ENCODE data around the gene ANKZF1. TPM values are rescaled to one million over a fixed set of nuclear protein-coding genes. Genes with fewer than 3 reads are reported as not detected.

Gene ANKZF1
- polyA plus RNA-seq, 1 of the 3 experiments (the other 2 are of a cell fraction) = 22.3 TPM

- Histone ChIP-seq H3K4me2 (no peak overlapping the region), H3K27ac (ENCODE audit: low read depth in 2 of 2, low read length in 1 of 2) (peak overlapping the region in 1 of 2 experiments; percentile 53; a peak in 1 of 4 replicates), H3K4me3 (ENCODE audit: low read depth in 2 of 2, low read length in 1 of 2) (no peak overlapping the region), H3K27me3 (ENCODE audit: insufficient read depth) (no peaks in the 10 kb centered on the region; the same call in 1 of the 2 replicates), H3F3A (replicated peaks; ENCODE audit: insufficient read depth) (peaks cover 5% of the 10 kb centered on the region), H3K36me3 (replicated peaks in 1 of 2; ENCODE audit: control insufficient read depth in 1 of 2, insufficient read depth in 2 of 2, low read length in 1 of 2) (no peaks in the 10 kb centered on the region), H3K9me3 (no peaks in the 10 kb centered on the region), H3K9me2 (no peaks in the 10 kb centered on the region), H3K4me1 (ENCODE audit: control insufficient read depth in 1 of 2, insufficient read depth in 2 of 2, low read depth in 1 of 2, low read length in 1 of 2) (peaks cover 10 to 14% of the 10 kb centered on the region in 2 experiments; a peak in 3 of 4 replicates), H4K20me1 (ENCODE audit: insufficient read depth) (no peaks in the 10 kb centered on the region), H3K79me2 (ENCODE audit: insufficient read depth) (no peaks in the 10 kb centered on the region), H3K9ac (no peak overlapping the region), H2AFZ (ENCODE audit: low read depth) (no peak overlapping the region)
- CTCF ChIA-PET = interaction anchor here (0.8 to 5.9 kb wide), 7 partner anchors 9 to 29 kb away, joined by 3 to 62 read pairs (median 5); partner anchors contain the start of genes DNAJB2, TUBA4A and TUBA4B
- POLR2A ChIA-PET = interaction anchor here (0.9 to 1.3 kb wide), 2 partner anchors 9 to 25 kb away, joined by 4 to 5 read pairs; partner anchors contain the start of genes DNAJB2, GLB1L and STK16
- WGBS (ENCODE audit: low lambda C conversion rate) = 70% methylated on average over 2 of the region's 5 CpGs
- TF ChIP-seq RCOR1 (IDR thresholded peaks at IDR 0.05; ENCODE audit: low read length) (no peak), RFX5 (IDR thresholded peaks at IDR 0.05; ENCODE audit: low read length) (no peak), EP300 (IDR thresholded peaks at IDR 0.05; ENCODE audit: borderline replicate concordance in 1 of 2, low read depth in 1 of 2, low read length in 1 of 2) (no peak), PBX3 (IDR thresholded peaks at IDR 0.05) (no peak), RAD21 (IDR thresholded peaks at IDR 0.05; ENCODE audit: low read length) (no peak), TAF1 (IDR thresholded peaks at IDR 0.05; ENCODE audit: borderline replicate concordance, low read depth, low read length) (no peak), FOXJ3 (CRISPR knock-in tag; IDR thresholded peaks at IDR 0.05) (no peak), RXRA (IDR thresholded peaks at IDR 0.05; ENCODE audit: borderline replicate concordance, low read depth) (no peak), FOSL2 (IDR thresholded peaks at IDR 0.05; ENCODE audit: borderline replicate concordance, low read depth) (no peak), GABPA (IDR thresholded peaks at IDR 0.05; ENCODE audit: low read depth) (no peak), NFIC (IDR thresholded peaks at IDR 0.05; ENCODE audit: borderline replicate concordance) (no peak)
- TF ChIP-seq, protein P1, sequence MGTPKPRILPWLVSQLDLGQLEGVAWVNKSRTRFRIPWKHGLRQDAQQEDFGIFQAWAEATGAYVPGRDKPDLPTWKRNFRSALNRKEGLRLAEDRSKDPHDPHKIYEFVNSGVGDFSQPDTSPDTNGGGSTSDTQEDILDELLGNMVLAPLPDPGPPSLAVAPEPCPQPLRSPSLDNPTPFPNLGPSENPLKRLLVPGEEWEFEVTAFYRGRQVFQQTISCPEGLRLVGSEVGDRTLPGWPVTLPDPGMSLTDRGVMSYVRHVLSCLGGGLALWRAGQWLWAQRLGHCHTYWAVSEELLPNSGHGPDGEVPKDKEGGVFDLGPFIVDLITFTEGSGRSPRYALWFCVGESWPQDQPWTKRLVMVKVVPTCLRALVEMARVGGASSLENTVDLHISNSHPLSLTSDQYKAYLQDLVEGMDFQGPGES (IDR thresholded peaks at IDR 0.05; ENCODE audit: low read depth, low read length) = no peak
- TF ChIP-seq, protein P2, sequence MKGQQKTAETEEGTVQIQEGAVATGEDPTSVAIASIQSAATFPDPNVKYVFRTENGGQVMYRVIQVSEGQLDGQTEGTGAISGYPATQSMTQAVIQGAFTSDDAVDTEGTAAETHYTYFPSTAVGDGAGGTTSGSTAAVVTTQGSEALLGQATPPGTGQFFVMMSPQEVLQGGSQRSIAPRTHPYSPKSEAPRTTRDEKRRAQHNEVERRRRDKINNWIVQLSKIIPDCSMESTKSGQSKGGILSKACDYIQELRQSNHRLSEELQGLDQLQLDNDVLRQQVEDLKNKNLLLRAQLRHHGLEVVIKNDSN (IDR thresholded peaks at IDR 0.05; ENCODE audit: borderline replicate concordance, low read depth) = no peak
- TF ChIP-seq, protein P3, sequence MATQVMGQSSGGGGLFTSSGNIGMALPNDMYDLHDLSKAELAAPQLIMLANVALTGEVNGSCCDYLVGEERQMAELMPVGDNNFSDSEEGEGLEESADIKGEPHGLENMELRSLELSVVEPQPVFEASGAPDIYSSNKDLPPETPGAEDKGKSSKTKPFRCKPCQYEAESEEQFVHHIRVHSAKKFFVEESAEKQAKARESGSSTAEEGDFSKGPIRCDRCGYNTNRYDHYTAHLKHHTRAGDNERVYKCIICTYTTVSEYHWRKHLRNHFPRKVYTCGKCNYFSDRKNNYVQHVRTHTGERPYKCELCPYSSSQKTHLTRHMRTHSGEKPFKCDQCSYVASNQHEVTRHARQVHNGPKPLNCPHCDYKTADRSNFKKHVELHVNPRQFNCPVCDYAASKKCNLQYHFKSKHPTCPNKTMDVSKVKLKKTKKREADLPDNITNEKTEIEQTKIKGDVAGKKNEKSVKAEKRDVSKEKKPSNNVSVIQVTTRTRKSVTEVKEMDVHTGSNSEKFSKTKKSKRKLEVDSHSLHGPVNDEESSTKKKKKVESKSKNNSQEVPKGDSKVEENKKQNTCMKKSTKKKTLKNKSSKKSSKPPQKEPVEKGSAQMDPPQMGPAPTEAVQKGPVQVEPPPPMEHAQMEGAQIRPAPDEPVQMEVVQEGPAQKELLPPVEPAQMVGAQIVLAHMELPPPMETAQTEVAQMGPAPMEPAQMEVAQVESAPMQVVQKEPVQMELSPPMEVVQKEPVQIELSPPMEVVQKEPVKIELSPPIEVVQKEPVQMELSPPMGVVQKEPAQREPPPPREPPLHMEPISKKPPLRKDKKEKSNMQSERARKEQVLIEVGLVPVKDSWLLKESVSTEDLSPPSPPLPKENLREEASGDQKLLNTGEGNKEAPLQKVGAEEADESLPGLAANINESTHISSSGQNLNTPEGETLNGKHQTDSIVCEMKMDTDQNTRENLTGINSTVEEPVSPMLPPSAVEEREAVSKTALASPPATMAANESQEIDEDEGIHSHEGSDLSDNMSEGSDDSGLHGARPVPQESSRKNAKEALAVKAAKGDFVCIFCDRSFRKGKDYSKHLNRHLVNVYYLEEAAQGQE (IDR thresholded peaks at IDR 0.05; ENCODE audit: low read depth, low read length) = no peak
- no peak for DNase-seq
Observed at GRCh38 chr2:219270055-219270372, 40.4 kb downstream of the ANKZF1 start.

All from SK-N-SH (cell line).